Psoas muscle (tissue), 8 donors: ENCODE results near the gene CLCN1. TPM values are rescaled to one million over a fixed set of nuclear protein-coding genes. Genes with fewer than 3 reads are reported as not detected.

Experiments
- ATAC-seq, 4 donors: fragments of 200-7000 bp; cut with Tn5 transposase; one replicate each; pipeline ENCODE4 v1.9.1; 2020; ENCODE audit warnings: moderate library complexity in 3 of 4, mild to moderate bottlenecking in 2 of 4
- DNase-seq, 2 donors: peaks; one replicate each; pipeline ENCODE4 v3.0.0-alpha.2; 2020
- H3K27ac ChIP-seq: fragments of 200-600 bp; one replicate; pipeline ENCODE4 v1.8.0; 2022
- H3K27me3 ChIP-seq, 3 donors: fragments of 200-600 bp in 1 of 3; one replicate each; pipeline versions ENCODE4 v1.6.1 to v1.8.0; 2013 to 2022; ENCODE audit warnings: low read length in 2 of 3, mild to moderate bottlenecking in 2 of 3, moderate library complexity in 1 of 3; ENCODE audit not compliant: insufficient read depth in 3 of 3
- H3K36me3 ChIP-seq, 2 donors: fragments of 200-600 bp in 1 of 2; one replicate each; pipeline versions ENCODE4 v1.6.1 to v1.8.0; 2013 to 2022; ENCODE audit warnings: low read depth in 1 of 2, mild to moderate bottlenecking in 1 of 2, moderate library complexity in 1 of 2; ENCODE audit not compliant: insufficient read depth in 1 of 2
- H3K4me1 ChIP-seq: fragments of 200-600 bp; one replicate; pipeline ENCODE4 v1.8.0; 2022
- H3K4me3 ChIP-seq: fragments of 200-600 bp; one replicate; pipeline ENCODE4 v1.8.0; 2022; ENCODE audit warnings: mild to moderate bottlenecking
- H3K9me3 ChIP-seq: fragments of 200-600 bp; one replicate; pipeline ENCODE4 v1.8.0; 2022
- whole genome bisulfite sequencing, 3 donors: extraction: QIAGEN DNeasy Blood & Tissue Kit; methylation state at CpG; one replicate each; pipeline versions ENCODE4 v1.1.6 to v1.1.7; 2013; 5-methylcytosine and 5-hydroxymethylcytosine counted together
- intact Hi-C, 2 donors: fragments of 100-400 bp; cut with DNase I; formaldehyde crosslinking; loops; one replicate each; pipeline versions ENCODE4 v1.11.0 to v1.14.2; 2022
- polyA plus RNA-seq, 3 donors: library from polyadenylated mRNA; stranded (reverse); fragments of 200-250 nt; gene quantifications; one replicate each; pipeline ENCODE4 v1.2.3, GENCODE V29; 2013
- total RNA-seq, 4 donors: library from RNA; stranded (reverse); fragmentation: NEBNext Ultra II Directional in 2 of 4; extraction: Animal tissue kit (Norgen Biotek cat#: 25700) in 2 of 4; gene quantifications; one replicate each; pipeline versions ENCODE4 v1.2.1 to v1.2.4, GENCODE V29; 2021 to 2023
- TF ChIP-seq, protein P1 (sequence below): fragments of 200-600 bp; IDR thresholded peaks from one replicate; pipeline ENCODE4 v1.8.0; 2022; ENCODE audit warnings: antibody characterized with exemption
- donor health status: healthy with polysubstance abuse.
- donor health status: DM: no; HTN: no; CAD: no; lungs with moderate emphysema.
- donor health status: Bipolar disorder and iron deficiency.
- donor health status: healthy.
- donor health status: DM: yes; HTN: yes; CAD: no.
- donor health status: DM: no; HTN: no; CAD: no.
- donor health status: DM: no; HTN: no; CAD: no.
- donor health status: DM: yes; HTN: yes; CAD: no.

CLCN1 gene
- total and polyA plus RNA-seq, 7 donors, result 0.73 to 10.9 (median 3.6) TPM

DNA sequence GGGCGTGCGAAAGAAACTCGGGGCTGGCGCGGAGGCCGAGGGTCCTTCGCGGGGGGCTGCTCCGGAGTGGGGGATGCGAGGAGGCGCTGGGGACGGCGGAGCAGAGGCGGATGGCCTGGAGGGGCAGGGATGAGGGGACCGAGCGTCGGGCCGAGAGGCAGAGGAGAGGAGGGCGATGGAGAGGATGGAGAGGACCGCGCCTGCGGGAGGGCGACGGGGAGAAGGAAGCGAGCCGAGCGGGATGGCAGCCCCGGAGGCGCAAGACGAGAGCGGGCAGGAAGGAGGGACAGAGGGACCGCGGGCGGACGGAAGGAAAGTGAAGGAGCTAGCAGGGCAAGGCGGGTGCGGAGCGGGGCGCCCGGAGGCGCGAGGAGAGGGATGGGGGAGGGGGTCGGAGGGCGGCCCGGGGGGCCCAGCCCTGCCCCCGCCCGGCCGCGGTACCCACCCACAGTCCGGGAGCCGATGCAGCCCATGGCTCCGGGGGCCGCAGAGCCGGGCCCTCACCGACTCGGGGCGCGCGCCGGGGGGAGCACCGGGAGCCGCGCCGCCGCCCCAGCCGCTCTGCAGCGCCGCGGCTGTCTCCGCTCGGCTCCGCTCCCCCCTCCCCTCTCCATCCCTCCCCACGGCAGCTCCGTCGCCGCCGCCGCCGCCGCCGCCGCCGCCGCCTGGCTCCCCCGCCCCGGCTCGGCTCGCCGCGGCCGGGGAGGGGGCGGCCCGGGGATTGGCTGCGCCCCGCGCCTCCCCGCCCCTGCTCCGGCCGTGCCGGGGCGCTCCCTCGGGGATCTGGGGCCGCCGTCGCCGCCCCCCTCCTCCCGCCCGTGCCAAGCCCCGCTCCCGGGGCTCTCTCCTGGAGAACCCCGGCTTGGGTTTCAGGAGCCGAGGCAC lies 46.5 kb downstream of the CLCN1 start, which contains the start of gene FAM131B:
Gene FAM131B, minus strand, starts transcription at position 583 of the 885 bp plus-strand sequence. Its CDS starts 110 bp downstream, at position 473.
- Histone ChIP-seq H3K9me3 (no peaks in the 10 kb centered on the region), H3K4me1 (no peaks in the 10 kb centered on the region), H3K36me3 (no peaks in the 10 kb centered on the region), H3K4me3 (peak within 1 kb of the TSS; percentile 69), H3K27ac (no peak within 1 kb of the TSS), H3K27me3 (peaks cover 0 to 42% (median 15%) of the 10 kb centered on the region in 3 donors)
- peak; percentile 36 to 58 (median 43) for ATAC-seq
- intact Hi-C loops, result no loop called here
- no peak for DNase-seq
- WGBS, 3 donors, result 0 to 1% (median 1%) methylated on average over 39 to 106 of the region's 112 CpGs
- TF ChIP-seq, protein P1, sequence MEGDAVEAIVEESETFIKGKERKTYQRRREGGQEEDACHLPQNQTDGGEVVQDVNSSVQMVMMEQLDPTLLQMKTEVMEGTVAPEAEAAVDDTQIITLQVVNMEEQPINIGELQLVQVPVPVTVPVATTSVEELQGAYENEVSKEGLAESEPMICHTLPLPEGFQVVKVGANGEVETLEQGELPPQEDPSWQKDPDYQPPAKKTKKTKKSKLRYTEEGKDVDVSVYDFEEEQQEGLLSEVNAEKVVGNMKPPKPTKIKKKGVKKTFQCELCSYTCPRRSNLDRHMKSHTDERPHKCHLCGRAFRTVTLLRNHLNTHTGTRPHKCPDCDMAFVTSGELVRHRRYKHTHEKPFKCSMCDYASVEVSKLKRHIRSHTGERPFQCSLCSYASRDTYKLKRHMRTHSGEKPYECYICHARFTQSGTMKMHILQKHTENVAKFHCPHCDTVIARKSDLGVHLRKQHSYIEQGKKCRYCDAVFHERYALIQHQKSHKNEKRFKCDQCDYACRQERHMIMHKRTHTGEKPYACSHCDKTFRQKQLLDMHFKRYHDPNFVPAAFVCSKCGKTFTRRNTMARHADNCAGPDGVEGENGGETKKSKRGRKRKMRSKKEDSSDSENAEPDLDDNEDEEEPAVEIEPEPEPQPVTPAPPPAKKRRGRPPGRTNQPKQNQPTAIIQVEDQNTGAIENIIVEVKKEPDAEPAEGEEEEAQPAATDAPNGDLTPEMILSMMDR, result no peak

DNA sequence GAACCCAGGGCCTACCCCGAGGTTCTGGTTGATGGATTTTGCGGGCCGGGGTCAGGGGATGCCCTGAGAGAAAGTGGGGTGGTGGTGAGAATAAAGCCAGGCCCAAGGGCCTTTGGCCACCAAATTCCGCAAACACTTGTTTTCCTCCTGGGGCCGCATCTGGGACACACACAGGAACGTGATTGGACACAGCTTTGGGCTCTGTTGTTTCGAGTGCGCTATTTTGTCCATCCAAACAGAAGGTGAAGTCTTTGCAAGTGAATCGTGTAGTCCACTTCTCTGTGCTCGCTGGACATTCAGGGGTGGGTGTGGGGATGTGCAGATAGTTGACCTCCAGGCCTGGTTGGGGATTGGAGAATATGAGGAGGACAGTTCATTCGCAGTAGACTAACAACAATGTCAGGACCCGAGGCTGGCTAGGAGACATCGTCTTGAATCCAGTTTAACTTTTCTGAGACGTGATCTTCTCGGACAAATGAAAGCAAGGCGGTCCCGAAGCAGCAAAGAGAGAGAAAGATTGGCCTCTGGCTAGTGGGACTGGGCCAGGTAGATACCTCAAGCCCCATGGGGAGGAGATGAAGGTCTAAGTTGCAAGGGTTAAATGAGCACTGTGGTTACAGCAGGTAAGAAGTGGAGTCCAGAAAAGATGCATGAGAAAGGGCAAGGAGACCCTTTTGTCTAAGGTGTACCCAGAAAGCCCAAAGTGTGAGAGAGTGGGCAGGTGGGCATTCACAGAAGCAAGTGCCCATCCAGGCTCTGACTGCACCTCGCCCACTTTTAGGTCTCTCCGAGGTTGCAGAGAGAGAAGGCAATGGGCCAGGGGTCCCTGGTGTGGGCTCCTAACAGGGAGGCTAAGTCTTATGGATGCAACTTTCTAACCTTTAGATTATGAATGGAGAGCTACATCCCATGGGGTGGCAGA lies 47.4 kb downstream of the CLCN1 start:
- Histone ChIP-seq H3K4me3 (peak overlapping the region; percentile 69), H3K4me1 (no peaks in the 10 kb centered on the region), H3K27me3 (peaks cover 0 to 42% (median 15%) of the 10 kb centered on the region in 3 donors), H3K9me3 (no peaks in the 10 kb centered on the region), H3K36me3 (no peaks in the 10 kb centered on the region), H3K27ac (no peak overlapping the region)
- TF ChIP-seq, protein P1, result no peak
- 37 to 49% (median 39%) methylated on average over 19 of the region's 19 CpGs for WGBS, 3 donors
- intact Hi-C loops, result no loop called here
- DNase-seq (no peak), ATAC-seq (no peak)

DNA sequence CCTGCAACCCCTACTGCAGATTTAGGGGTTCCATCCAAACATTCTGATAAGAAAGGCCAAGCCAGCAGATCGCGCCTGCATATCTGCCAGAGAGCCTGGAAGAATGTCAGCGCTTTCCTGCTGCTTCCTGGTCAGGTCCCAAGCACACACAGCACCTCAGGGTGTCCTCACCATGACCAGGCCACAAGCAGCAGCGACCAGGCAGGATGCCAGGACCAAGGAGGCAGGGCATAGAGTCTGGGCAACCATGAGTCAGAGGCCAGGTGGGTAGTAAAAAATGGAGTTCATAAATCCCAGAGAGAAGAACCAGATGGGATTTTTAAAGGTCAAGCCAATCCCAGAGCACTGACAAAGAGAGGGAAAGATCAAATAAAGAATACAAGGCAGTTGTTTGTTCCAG lies 52.1 kb downstream of the CLCN1 start:
- Histone ChIP-seq H3K4me1 (no peaks in the 10 kb centered on the region), H3K9me3 (no peaks in the 10 kb centered on the region), H3K27ac (no peak overlapping the region), H3K4me3 (no peak overlapping the region), H3K27me3 (peaks cover 0 to 22% (median 5%) of the 10 kb centered on the region in 3 donors), H3K36me3 (no peaks in the 10 kb centered on the region)
- TF ChIP-seq, protein P1, result no peak
- no peak for DNase-seq
- no peak for ATAC-seq
- intact Hi-C loops, result no loop called here
- 76 to 86% (median 84%) methylated on average over 4 of the region's 4 CpGs for WGBS, 3 donors

DNA sequence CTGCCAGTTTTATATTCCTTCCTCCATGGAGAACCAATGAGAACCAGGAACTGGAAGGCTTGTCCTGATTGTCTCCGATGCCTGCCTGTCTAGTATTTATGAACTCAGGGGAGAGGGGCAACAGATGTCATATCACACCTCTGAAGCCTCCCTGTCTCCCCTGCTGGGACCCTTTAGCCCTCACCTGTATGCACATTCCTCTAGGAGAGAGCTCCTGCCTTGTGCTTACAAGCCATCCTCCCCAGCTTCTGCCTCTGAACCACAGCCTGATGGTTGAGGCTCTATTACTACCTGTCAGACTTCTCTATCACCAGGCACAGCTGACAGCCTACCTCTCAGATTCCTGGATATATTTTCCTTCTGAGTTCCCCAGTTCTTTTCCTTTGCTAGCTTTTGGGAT lies 52.5 kb downstream of the CLCN1 start:
- TF ChIP-seq, protein P1, result no peak
- Histone ChIP-seq H3K27ac (no peak overlapping the region), H3K27me3 (peaks cover 0 to 18% (median 5%) of the 10 kb centered on the region in 3 donors), H3K4me1 (no peaks in the 10 kb centered on the region), H3K9me3 (no peaks in the 10 kb centered on the region), H3K4me3 (no peak overlapping the region), H3K36me3 (no peaks in the 10 kb centered on the region)
- DNase-seq (no peak), ATAC-seq (no peak)
- intact Hi-C loops, result no loop called here
- WGBS, 3 donors, result 94 to 98% (median 95%) methylated on average over 1 of the region's 1 CpG
